ENCODE measurements around the gene ANKIB1.

DNA sequence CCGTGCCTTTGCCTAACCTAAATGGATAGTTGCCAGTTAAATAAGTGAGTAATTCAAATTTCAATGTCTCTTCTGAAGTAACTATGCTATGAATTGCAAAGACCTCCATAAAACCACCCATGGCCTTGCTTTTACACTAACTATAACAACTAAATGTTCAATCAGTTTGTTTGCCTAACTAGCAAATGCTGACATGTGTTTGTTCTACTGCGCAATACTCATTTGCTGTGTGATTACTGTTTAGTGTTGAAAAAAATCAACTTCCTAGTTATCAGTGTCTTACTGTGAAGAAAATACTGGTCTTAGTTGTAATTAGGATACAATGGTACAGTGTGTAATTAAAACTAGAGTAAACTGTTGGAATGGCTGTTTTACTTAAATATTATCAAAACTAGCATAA, 154.2 kb downstream of the ANKIB1 start:
- TF ChIP-seq, protein P1, sequence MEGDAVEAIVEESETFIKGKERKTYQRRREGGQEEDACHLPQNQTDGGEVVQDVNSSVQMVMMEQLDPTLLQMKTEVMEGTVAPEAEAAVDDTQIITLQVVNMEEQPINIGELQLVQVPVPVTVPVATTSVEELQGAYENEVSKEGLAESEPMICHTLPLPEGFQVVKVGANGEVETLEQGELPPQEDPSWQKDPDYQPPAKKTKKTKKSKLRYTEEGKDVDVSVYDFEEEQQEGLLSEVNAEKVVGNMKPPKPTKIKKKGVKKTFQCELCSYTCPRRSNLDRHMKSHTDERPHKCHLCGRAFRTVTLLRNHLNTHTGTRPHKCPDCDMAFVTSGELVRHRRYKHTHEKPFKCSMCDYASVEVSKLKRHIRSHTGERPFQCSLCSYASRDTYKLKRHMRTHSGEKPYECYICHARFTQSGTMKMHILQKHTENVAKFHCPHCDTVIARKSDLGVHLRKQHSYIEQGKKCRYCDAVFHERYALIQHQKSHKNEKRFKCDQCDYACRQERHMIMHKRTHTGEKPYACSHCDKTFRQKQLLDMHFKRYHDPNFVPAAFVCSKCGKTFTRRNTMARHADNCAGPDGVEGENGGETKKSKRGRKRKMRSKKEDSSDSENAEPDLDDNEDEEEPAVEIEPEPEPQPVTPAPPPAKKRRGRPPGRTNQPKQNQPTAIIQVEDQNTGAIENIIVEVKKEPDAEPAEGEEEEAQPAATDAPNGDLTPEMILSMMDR (IDR thresholded peaks at IDR 0.05), result no peak
- no peak for TF ChIP-seq POLR2A (IDR thresholded peaks at IDR 0.05)
